ENCODE results near the gene CDKN3. TPM values are rescaled to one million over a fixed set of nuclear protein-coding genes. Genes with fewer than 3 reads are reported as not detected.

The CDKN3 gene
- total RNA-seq, 4 donors from 2014 or later, result 3.0 to 4.0 TPM; not detected in 2

DNA sequence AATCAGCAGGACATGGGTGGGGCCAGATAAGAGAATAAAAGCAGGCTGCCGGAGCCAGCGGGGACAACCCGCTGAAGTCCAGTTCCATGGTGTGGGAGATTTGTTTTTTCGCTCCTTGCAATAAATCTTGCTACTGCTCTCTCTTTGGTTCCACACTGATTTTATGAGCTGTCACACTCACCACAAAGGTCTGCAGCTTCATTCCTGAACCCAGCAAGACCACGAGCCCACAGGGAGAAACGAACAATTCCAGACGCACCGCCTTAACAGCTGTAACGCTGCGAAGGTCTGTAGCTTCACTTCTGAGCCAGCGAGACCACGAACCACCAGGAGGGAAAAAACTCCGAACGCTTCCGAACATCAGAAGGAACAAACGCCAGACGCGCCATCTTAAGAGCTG is 47.2 kb downstream of the CDKN3 start:
- intact Hi-C loops (cut with DNase I; ENCODE audit: low total_unique reads), result no loop called here
- no peak for DNase-seq
- H3K4me1 ChIP-seq, result peaks cover 16 to 46% (median 29%) of the 10 kb centered on the region in 4 donors

GRCh38 chr14:54444681-54445080 is 47.9 kb downstream of the CDKN3 start:
- TF ChIP-seq CTCF (IDR thresholded peaks at IDR 0.05) (no peak), POLR2A (IDR thresholded peaks at IDR 0.05) (no peak), EP300 (IDR thresholded peaks at IDR 0.05; ENCODE audit: low read depth) (no peak), POLR2AphosphoS5 (IDR thresholded peaks at IDR 0.05) (no peak)
- Histone ChIP-seq H3K4me1 (peaks cover 15 to 40% (median 23%) of the 10 kb centered on the region in 4 donors), H3K4me3 (no peak overlapping the region), H3K9me3 (no peaks in the 10 kb centered on the region), H3K27me3 (no peaks in the 10 kb centered on the region), H3K27ac (no peak overlapping the region), H3K36me3 (no peaks in the 10 kb centered on the region)
- in situ Hi-C loops (cut with MboI; ENCODE audit: low pct_ligation_motif_present in 1 of 4, low pct_unique_long_range_greater_than_20kb in 1 of 4, low sequenced_read_pairs in 3 of 4), result no loop called here
- WGBS, 2 donors (ENCODE audit: low coverage in 1 of 2), result 85 to 88% methylated on average over 3 to 7 of the region's 7 CpGs
- intact Hi-C loops (cut with DNase I; ENCODE audit: low total_unique reads), result no loop called here
- no peak for DNase-seq

More for the DNA sequence above, 47.2 kb downstream of the CDKN3 start:
- TF ChIP-seq POLR2AphosphoS5 (IDR thresholded peaks at IDR 0.05), result no peak
- no peak for TF ChIP-seq CTCF (IDR thresholded peaks at IDR 0.05)
- no peak for TF ChIP-seq POLR2A (IDR thresholded peaks at IDR 0.05)
- TF ChIP-seq EP300 (IDR thresholded peaks at IDR 0.05; ENCODE audit: low read depth), result no peak
- 72 to 85% methylated on average over 10 to 18 of the region's 18 CpGs for WGBS, 2 donors (ENCODE audit: low coverage in 1 of 2)
- H3K27me3 ChIP-seq, result no peaks in the 10 kb centered on the region
- no peaks in the 10 kb centered on the region for H3K36me3 ChIP-seq
- no peaks in the 10 kb centered on the region for H3K9me3 ChIP-seq
- H3K27ac ChIP-seq, result no peak overlapping the region
- in situ Hi-C loops (cut with MboI; ENCODE audit: low pct_ligation_motif_present in 1 of 4, low pct_unique_long_range_greater_than_20kb in 1 of 4, low sequenced_read_pairs in 3 of 4), result no loop called here
- no peak overlapping the region for H3K4me3 ChIP-seq

- peak overlapping the region; percentile 75 to 88 (median 82) for H3K27ac ChIP-seq
- in situ Hi-C loops (cut with MboI; ENCODE audit: low pct_ligation_motif_present in 1 of 4, low pct_unique_long_range_greater_than_20kb in 1 of 4, low sequenced_read_pairs in 3 of 4), result no loop called here
- WGBS, 2 donors (ENCODE audit: low coverage in 1 of 2), result 21 to 75% methylated on average over 1 to 5 of the region's 5 CpGs
Measured at GRCh38 chr14:54446161-54446693, 49.4 kb downstream of the CDKN3 start.

DNA sequence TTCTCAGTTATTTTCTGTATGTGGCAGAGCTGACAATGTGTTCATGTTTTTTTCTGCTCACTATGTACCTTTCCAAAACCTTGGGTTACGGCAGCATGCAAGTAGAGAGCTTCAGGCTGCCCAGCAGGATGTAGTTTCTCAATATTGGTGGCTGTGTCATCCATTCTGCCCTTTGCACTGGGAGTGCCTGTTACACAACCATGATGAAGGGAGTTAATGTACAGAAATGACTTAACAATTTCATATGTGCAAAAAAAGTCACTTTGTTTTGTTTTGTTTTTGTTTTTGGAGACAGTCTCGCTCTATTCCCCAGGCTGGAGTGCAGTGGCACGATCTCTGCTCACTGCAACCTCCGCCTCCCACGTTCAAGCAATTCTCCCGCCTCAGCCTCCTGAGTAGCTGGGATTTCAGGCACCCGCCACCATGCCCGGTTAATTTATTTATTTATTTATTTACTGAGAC is 50.5 kb downstream of the CDKN3 start:
- no peak for TF ChIP-seq CTCF (IDR thresholded peaks at IDR 0.05)
- TF ChIP-seq EP300 (IDR thresholded peaks at IDR 0.05; ENCODE audit: low read depth), result no peak
- peak in 2 of 3 donors; percentile 39 to 58 for TF ChIP-seq POLR2AphosphoS5 (IDR thresholded peaks at IDR 0.05)
- TF ChIP-seq POLR2A (IDR thresholded peaks at IDR 0.05), result no peak
- DNase-seq, result peak; percentile 78
- in situ Hi-C loops (cut with MboI; ENCODE audit: low pct_ligation_motif_present in 1 of 4, low pct_unique_long_range_greater_than_20kb in 1 of 4, low sequenced_read_pairs in 3 of 4) (no loop called here), intact Hi-C loops (cut with DNase I; ENCODE audit: low total_unique reads) (no loop called here)
- peak overlapping the region; percentile 75 to 88 (median 82) for H3K27ac ChIP-seq
- no peaks in the 10 kb centered on the region for H3K27me3 ChIP-seq
- H3K9me3 ChIP-seq, result no peaks in the 10 kb centered on the region
- peaks cover 5 to 25% (median 12%) of the 10 kb centered on the region in 4 donors for H3K4me1 ChIP-seq
- H3K36me3 ChIP-seq, result no peaks in the 10 kb centered on the region
- peak overlapping the region in 1 of 4 donors; percentile 18 for H3K4me3 ChIP-seq
- WGBS, 2 donors (ENCODE audit: low coverage in 1 of 2), result 60 to 71% methylated on average over 8 of the region's 8 CpGs

More at GRCh38 chr14:54446161-54446693, 49.4 kb downstream of the CDKN3 start:
- H3K4me1 ChIP-seq, result peaks cover 9 to 31% (median 15%) of the 10 kb centered on the region in 4 donors
- intact Hi-C loops (cut with DNase I; ENCODE audit: low total_unique reads), result no loop called here
- no peak overlapping the region for H3K4me3 ChIP-seq
- peak; percentile 64 for DNase-seq
- no peaks in the 10 kb centered on the region for H3K9me3 ChIP-seq
- H3K27me3 ChIP-seq, result no peaks in the 10 kb centered on the region
- TF ChIP-seq EP300 (IDR thresholded peaks at IDR 0.05; ENCODE audit: low read depth), result no peak
- no peak for TF ChIP-seq POLR2AphosphoS5 (IDR thresholded peaks at IDR 0.05)
- no peak for TF ChIP-seq POLR2A (IDR thresholded peaks at IDR 0.05)
- TF ChIP-seq CTCF (IDR thresholded peaks at IDR 0.05), result no peak
- H3K36me3 ChIP-seq, result no peaks in the 10 kb centered on the region

All from transverse colon (tissue), 4 donors.